Lung (tissue), 12 donors: ENCODE results near the gene CLTB. TPM values are rescaled to one million over a fixed set of nuclear protein-coding genes. Genes with fewer than 3 reads are reported as not detected.

ENCODE experiments used
- ATAC-seq: fragments of 200-7000 bp; cut with Tn5 transposase; one replicate; pipeline ENCODE4 v1.9.1; 2020; ENCODE audit warnings: moderate number of reproducible peaks; ENCODE audit not compliant: insufficient read depth, low FRiP score
- DNase-seq, 3 donors: peaks; one replicate each; pipeline ENCODE4 v3.0.0-alpha.2; 2013 to 2017
- H3K27ac ChIP-seq, 2 donors: one replicate each; pipeline ENCODE4 v1.5.1; 2013; ENCODE audit warnings: mild to moderate bottlenecking in 2 of 2, moderate library complexity in 2 of 2, control low read depth in 1 of 2, inconsistent platforms in 1 of 2, low read depth in 1 of 2, low read length in 1 of 2
- H3K27me3 ChIP-seq, 3 donors: one replicate each; pipeline ENCODE4 v1.5.1; 2013; ENCODE audit warnings: low read length in 2 of 3; ENCODE audit not compliant: control insufficient read depth in 3 of 3, insufficient read depth in 3 of 3
- H3K36me3 ChIP-seq, 4 donors: one replicate each; pipeline ENCODE4 v1.5.1; 2013; ENCODE audit warnings: low read length in 4 of 4, mild to moderate bottlenecking in 1 of 4, moderate library complexity in 1 of 4; ENCODE audit not compliant: control insufficient read depth in 4 of 4, insufficient read depth in 4 of 4
- H3K4me1 ChIP-seq, 5 donors: one replicate each; pipeline ENCODE4 v1.5.1; 2013; ENCODE audit warnings: low read length in 5 of 5, mild to moderate bottlenecking in 2 of 5, moderate library complexity in 1 of 5; ENCODE audit not compliant: control insufficient read depth in 5 of 5, insufficient read depth in 5 of 5
- H3K4me3 ChIP-seq: one replicate; pipeline ENCODE4 v1.5.1; 2013; ENCODE audit warnings: mild to moderate bottlenecking, control low read depth, moderate library complexity
- H3K9ac ChIP-seq, 2 donors: one replicate each; pipeline ENCODE4 v1.5.1; 2013; ENCODE audit warnings: low read length in 2 of 2, control low read depth in 1 of 2; ENCODE audit not compliant: insufficient read depth in 1 of 2
- H3K9me3 ChIP-seq, 4 donors: one replicate each; pipeline ENCODE4 v1.5.1; 2013; ENCODE audit warnings: low read length in 3 of 4, mild to moderate bottlenecking in 1 of 4, moderate library complexity in 1 of 4; ENCODE audit not compliant: control insufficient read depth in 4 of 4, insufficient read depth in 3 of 4
- CTCF ChIP-seq: IDR thresholded peaks from 2 replicates; pipeline ENCODE4 v1.5.1; 2012; ENCODE audit warnings: mild to moderate bottlenecking; ENCODE audit errors: control extremely low read depth, extremely low read depth
- WGBS, 2 donors: extraction: QIAGEN DNeasy Blood & Tissue Kit; methylation state at CpG; one replicate each; pipeline ENCODE4 v1.1.7; 2013; 5-methylcytosine and 5-hydroxymethylcytosine counted together
- polyA plus RNA-seq, 2 donors: library from polyadenylated mRNA; stranded (reverse); fragments of 200-250 nt; gene quantifications; one replicate each; pipeline ENCODE4 v1.2.1, GENCODE V29; 2013
- total RNA-seq, 2 donors: library from RNA; depleted of rRNA in 1 of 2; stranded (reverse); fragments of >200 nt in 1 of 2; gene quantifications; one replicate each; pipeline ENCODE4 v1.2.1, GENCODE V29; 2014 to 2021
- donor health status: control.
- donor health status: control.
- donor health status: Bipolar disorder and iron deficiency.
- donor health status: healthy.
- donor health status: DM: yes; HTN: yes; CAD: no.

CLTB gene
- total and polyA plus RNA-seq, 4 donors = 33.2 to 193 (median 112) TPM

GRCh38 chr5:176420086-176420485 is 3.7 kb upstream of the CLTB start:
- TF ChIP-seq CTCF = no peak
- Histone ChIP-seq H3K9me3 (no peaks in the 10 kb centered on the region), H3K9ac (no peak overlapping the region), H3K4me1 (peaks cover under 1 to 15% (median 4%) of the 10 kb centered on the region in 5 donors), H3K4me3 (no peak overlapping the region), H3K27me3 (no peaks in the 10 kb centered on the region), H3K36me3 (no peaks in the 10 kb centered on the region), H3K27ac (no peak overlapping the region)
- ATAC-seq = no peak
- WGBS, 2 donors = 74 to 85% methylated on average over 5 of the region's 5 CpGs
- no peak for DNase-seq

- DNase-seq = no peak
- TF ChIP-seq CTCF = no peak
- H3K9ac ChIP-seq = no peak overlapping the region
Measured at GRCh38 chr5:176418251-176418650, 1.9 kb upstream of the CLTB start.

DNA sequence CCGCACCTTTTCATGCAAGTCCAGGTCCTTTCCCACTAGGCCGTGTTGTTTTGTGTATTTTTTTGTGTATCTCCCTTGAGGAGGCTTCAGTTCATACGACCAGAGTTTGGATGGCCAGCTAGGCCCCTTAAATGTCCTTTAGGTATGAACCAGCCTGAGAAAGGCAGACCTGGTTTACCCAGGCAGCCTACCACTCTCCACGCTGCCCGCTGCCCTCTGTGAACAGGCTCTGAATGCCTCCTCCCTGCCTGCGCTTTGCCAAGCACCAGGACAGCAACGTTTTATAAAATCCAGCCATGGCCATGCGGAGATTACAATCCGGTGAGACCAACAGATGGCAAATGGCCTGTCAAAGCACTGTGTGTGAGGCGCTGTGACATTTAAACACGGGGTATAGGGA is 626 bp upstream of the CLTB start:
- Histone ChIP-seq H3K9me3 (no peaks in the 10 kb centered on the region), H3K4me1 (peaks cover 2 to 19% (median 4%) of the 10 kb centered on the region in 5 donors), H3K9ac (peak overlapping the region in 1 of 2 donors; percentile 38), H3K4me3 (no peak overlapping the region), H3K27ac (no peak overlapping the region), H3K36me3 (no peaks in the 10 kb centered on the region), H3K27me3 (no peaks in the 10 kb centered on the region)
- ATAC-seq = no peak
- 81 to 87% methylated on average over 11 of the region's 11 CpGs for WGBS, 2 donors
- no peak for TF ChIP-seq CTCF
- DNase-seq = no peak

More at GRCh38 chr5:176418251-176418650, 1.9 kb upstream of the CLTB start:
- no peaks in the 10 kb centered on the region for H3K9me3 ChIP-seq
- no peak overlapping the region for H3K27ac ChIP-seq
- no peaks in the 10 kb centered on the region for H3K36me3 ChIP-seq
- ATAC-seq = no peak
- H3K4me1 ChIP-seq = peaks cover 2 to 17% (median 4%) of the 10 kb centered on the region in 5 donors
- H3K27me3 ChIP-seq = no peaks in the 10 kb centered on the region
- 89 to 91% methylated on average over 9 of the region's 9 CpGs for whole genome bisulfite sequencing, 2 donors
- no peak overlapping the region for H3K4me3 ChIP-seq
